Neural cell (in vitro differentiated cells): ENCODE results near the gene LETM1. TPM values are rescaled to one million over a fixed set of nuclear protein-coding genes. Genes with fewer than 3 reads are reported as not detected.

Source experiments
- H2AFZ ChIP-seq: fragments of 200-600, 300-800 bp; sonication (generic), shearing (Covaris generic); 2 replicates; pipeline ENCODE4 v1.6.0; 2014; ENCODE audit warnings: low read depth, mild to moderate bottlenecking, antibody characterized with exemption, low read length, moderate library complexity
- H3F3A ChIP-seq: fragments of 200-600 bp; shearing (Covaris generic); 2 replicates; pipeline ENCODE4 v1.6.1; 2016; ENCODE audit warnings: mild to moderate bottlenecking, moderate library complexity, mixed read lengths, antibody characterized with exemption, low read length; ENCODE audit not compliant: insufficient read depth, poor library complexity, severe bottlenecking
- H3K27ac ChIP-seq: fragments of 200-600, 300-800 bp; sonication (generic), shearing (Covaris generic); 2 replicates; pipeline ENCODE4 v1.5.1; 2014; ENCODE audit warnings: mild to moderate bottlenecking, low read length, moderate library complexity
- H3K27me3 ChIP-seq: fragments of 300-800, 200-600 bp; sonication (generic), shearing (Covaris generic); 2 replicates; pipeline ENCODE4 v1.6.0; 2014; ENCODE audit warnings: mild to moderate bottlenecking, low read depth, low read length, moderate library complexity; ENCODE audit not compliant: insufficient read depth
- H3K36me3 ChIP-seq: fragments of 300-800, 200-600 bp; sonication (generic), shearing (Covaris generic); 2 replicates; pipeline ENCODE4 v1.5.1; 2014; ENCODE audit warnings: mild to moderate bottlenecking, antibody characterized with exemption, low read length, moderate library complexity; ENCODE audit not compliant: insufficient read depth
- H3K4me2 ChIP-seq: fragments of 300-800, 200-600 bp; sonication (generic), shearing (Covaris generic); 2 replicates; pipeline ENCODE4 v1.6.0; 2014; ENCODE audit warnings: mild to moderate bottlenecking, low read length
- H3K4me3 ChIP-seq: fragments of 300-800, 200-600 bp; sonication (generic), shearing (Covaris generic); 2 replicates; pipeline ENCODE4 v1.5.1; 2014; ENCODE audit warnings: mild to moderate bottlenecking, low read length, moderate library complexity
- H3K79me2 ChIP-seq: fragments of 200-600 bp; shearing (Covaris generic); replicated peaks from 2 replicates; pipeline ENCODE4 v1.6.0; 2014; ENCODE audit warnings: mild to moderate bottlenecking, low read length, moderate library complexity; ENCODE audit not compliant: insufficient read depth
- H3K9ac ChIP-seq: fragments of 300-800, 200-600 bp; sonication (generic), shearing (Covaris generic); 2 replicates; pipeline ENCODE4 v1.6.1; 2016; ENCODE audit warnings: mild to moderate bottlenecking, low read length, mixed read lengths
- H3K9me2 ChIP-seq: fragments of 200-600 bp; shearing (Covaris generic); 2 replicates; pipeline ENCODE4 v1.6.1; 2016; ENCODE audit warnings: mild to moderate bottlenecking, low read length, mixed read lengths; ENCODE audit not compliant: insufficient read depth
- H3K9me3 ChIP-seq: fragments of 200-600, 300-800 bp; sonication (generic), shearing (Covaris generic); 2 replicates; pipeline ENCODE4 v1.6.1; 2016; ENCODE audit warnings: mild to moderate bottlenecking, mixed run types, low read length, moderate library complexity, mixed read lengths
- H4K20me1 ChIP-seq: fragments of 200-600 bp; shearing (Covaris generic); 2 replicates; pipeline ENCODE4 v1.6.1; 2016; ENCODE audit warnings: mild to moderate bottlenecking, mixed run types; ENCODE audit not compliant: insufficient read depth
- CTCF ChIP-seq: fragments of 450-650 bp; IDR thresholded peaks from 2 replicates; pipeline ENCODE4 v1.5.1; 2014; ENCODE audit warnings: antibody characterized with exemption, mild to moderate bottlenecking, moderate library complexity; ENCODE audit not compliant: poor library complexity, severe bottlenecking
- EP300 ChIP-seq: fragments of 450-650 bp; conservative IDR thresholded peaks from 2 replicates; pipeline ENCODE4 v1.6.1; 2014; ENCODE audit warnings: antibody characterized with exemption, mild to moderate bottlenecking, moderate library complexity; ENCODE audit not compliant: poor library complexity, severe bottlenecking
- EZH2 ChIP-seq: fragments of 200-600, 300-800 bp; shearing (Covaris generic), sonication (generic); IDR thresholded peaks from 2 replicates; pipeline ENCODE4 v1.6.1; 2014; ENCODE audit warnings: antibody characterized with exemption, low read length, borderline replicate concordance, mild to moderate bottlenecking; ENCODE audit not compliant: insufficient read depth, poor library complexity, severe bottlenecking
- MXI1 ChIP-seq: fragments of 450-650 bp; conservative IDR thresholded peaks from 2 replicates; pipeline ENCODE4 v1.6.1; 2014; ENCODE audit warnings: antibody characterized with exemption, mild to moderate bottlenecking; ENCODE audit not compliant: poor library complexity, severe bottlenecking
- POLR2AphosphoS5 ChIP-seq: IDR thresholded peaks from 2 replicates; pipeline ENCODE4 v1.6.1; 2012
- RAD21 ChIP-seq: fragments of 450-650 bp; conservative IDR thresholded peaks from 2 replicates; pipeline ENCODE4 v1.6.1; 2014; ENCODE audit warnings: antibody characterized with exemption, mild to moderate bottlenecking, moderate library complexity
- REST ChIP-seq: IDR thresholded peaks from 2 replicates; pipeline ENCODE4 v1.6.1; 2012; ENCODE audit warnings: borderline replicate concordance
- SMC3 ChIP-seq: fragments of 450-650 bp; conservative IDR thresholded peaks from 2 replicates; pipeline ENCODE4 v1.6.1; 2014; ENCODE audit warnings: antibody characterized with exemption, mild to moderate bottlenecking, moderate library complexity; ENCODE audit not compliant: poor library complexity
- TAF1 ChIP-seq: IDR thresholded peaks from 2 replicates; pipeline ENCODE4 v1.6.1; 2012; ENCODE audit warnings: low read depth
- polyA plus RNA-seq: library from polyadenylated mRNA; depleted of rRNA; stranded (reverse); fragments of >200 nt; gene quantifications from 2 replicates; pipeline ENCODE4 v1.2.3, GENCODE V29; 2014

LETM1 gene
- polyA plus RNA-seq, 1 donor from 2014 or later: 38.9 TPM

GRCh38 chr4:1825326-1825725 is 30.6 kb downstream of the LETM1 start:
- Histone ChIP-seq H3K4me3 (no peak overlapping the region), H3K27ac (no peak overlapping the region), H2AFZ (no peak overlapping the region), H3K9me3 (no peaks in the 10 kb centered on the region), H3K79me2 (no peaks in the 10 kb centered on the region), H3K27me3 (no peaks in the 10 kb centered on the region), H4K20me1 (no peaks in the 10 kb centered on the region), H3K9ac (no peak overlapping the region), H3K36me3 (no peaks in the 10 kb centered on the region), H3K4me2 (no peak overlapping the region), H3K9me2 (no peaks in the 10 kb centered on the region), H3F3A (no peaks in the 10 kb centered on the region)
- TF ChIP-seq EP300: no peak
- no peak for TF ChIP-seq REST
- TF ChIP-seq EZH2: no peak
- TF ChIP-seq CTCF: no peak
- no peak for TF ChIP-seq POLR2AphosphoS5
- TF ChIP-seq TAF1: no peak
- TF ChIP-seq MXI1: no peak
- no peak for TF ChIP-seq SMC3
- TF ChIP-seq RAD21: no peak

GRCh38 chr4:1824746-1825145 is 31.2 kb downstream of the LETM1 start:
- Histone ChIP-seq H4K20me1 (no peaks in the 10 kb centered on the region), H3K27me3 (no peaks in the 10 kb centered on the region)

More at GRCh38 chr4:1824746-1825145, 31.2 kb downstream of the LETM1 start:
- TF ChIP-seq SMC3: no peak
- TF ChIP-seq MXI1: no peak
- TF ChIP-seq REST: no peak
- no peak for TF ChIP-seq POLR2AphosphoS5
- TF ChIP-seq RAD21: no peak
- no peak for TF ChIP-seq TAF1
- TF ChIP-seq CTCF: no peak
- Histone ChIP-seq H3F3A (no peaks in the 10 kb centered on the region), H3K9me3 (no peaks in the 10 kb centered on the region), H3K9ac (no peak overlapping the region), H3K79me2 (no peaks in the 10 kb centered on the region), H3K4me3 (no peak overlapping the region), H3K27ac (no peak overlapping the region), H3K9me2 (no peaks in the 10 kb centered on the region), H3K36me3 (no peaks in the 10 kb centered on the region), H3K4me2 (no peak overlapping the region), H2AFZ (no peak overlapping the region)
